Hindlimb muscle (tissue), 1 donor: Measurements from ENCODE around the gene ARRB2. TPM values are rescaled to one million over a fixed set of nuclear protein-coding genes. Genes with fewer than 3 reads are reported as not detected.
"Not testable (repeated sequence)": the region's sequence is repeated elsewhere in the genome, so short reads cannot be mapped to it uniquely, and the experiment has no call there.

Source experiments
- DNase-seq: peaks from one replicate; pipeline ENCODE4 v3.0.0-alpha.2; 2013
- polyA plus RNA-seq: library from polyadenylated mRNA; unstranded; fragments of 120-200 nt; gene quantifications from one replicate; pipeline ENCODE4 v1.2.1, GENCODE V29; 2013; ENCODE audit not compliant: insufficient read length

ARRB2 gene
- polyA plus RNA-seq: 29.9 TPM

DNA sequence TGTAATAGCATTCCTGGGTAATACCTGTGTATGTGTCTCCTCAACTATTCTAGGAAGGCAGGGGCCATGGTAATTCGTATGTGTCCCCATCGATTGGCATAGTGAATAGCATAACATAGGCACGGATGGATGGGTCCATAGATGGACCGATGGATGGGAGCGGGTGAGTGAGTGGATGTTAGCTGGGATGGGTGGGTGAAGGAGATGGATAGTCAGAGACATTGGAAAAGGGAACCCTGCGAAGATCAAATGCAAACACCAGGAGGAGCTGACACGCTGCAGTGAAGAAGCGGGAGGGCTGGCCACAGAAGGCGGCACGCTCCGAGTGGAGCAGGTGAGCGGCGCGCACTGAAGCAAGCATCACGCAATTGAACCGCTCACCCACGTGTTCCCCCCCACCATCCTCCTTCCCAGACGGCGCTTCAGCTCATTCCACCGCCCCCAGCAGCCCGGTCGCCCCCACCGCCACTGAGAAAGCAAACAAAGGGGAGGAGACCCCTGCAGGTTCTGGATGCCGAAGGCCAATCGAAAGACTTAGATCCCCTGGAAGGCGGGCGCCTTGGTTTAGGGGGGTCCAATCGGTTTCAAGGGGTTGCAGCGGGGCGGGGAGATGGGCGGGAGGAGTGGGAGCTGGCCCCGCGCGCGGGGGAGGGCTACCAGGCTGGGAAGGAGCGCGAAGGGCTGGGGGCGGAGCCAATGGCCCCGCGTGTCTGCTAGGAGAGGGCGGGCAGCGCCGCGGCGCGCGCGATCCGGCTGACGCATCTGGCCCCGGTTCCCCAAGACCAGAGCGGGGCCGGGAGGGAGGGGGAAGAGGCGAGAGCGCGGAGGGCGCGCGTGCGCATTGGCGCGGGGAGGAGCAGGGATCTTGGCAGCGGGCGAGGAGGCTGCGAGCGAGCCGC is at the start of gene ARRB2:
ARRB2 (plus strand) TSS at position 839 of the 899 bp plus-strand sequence. CDS start 90 bp downstream, outside the sequence.
- peak; percentile 100 for DNase-seq

GRCh38 chr17:4663711-4664110 is 46.7 kb upstream of the ARRB2 start:
- no peak for DNase-seq

DNA sequence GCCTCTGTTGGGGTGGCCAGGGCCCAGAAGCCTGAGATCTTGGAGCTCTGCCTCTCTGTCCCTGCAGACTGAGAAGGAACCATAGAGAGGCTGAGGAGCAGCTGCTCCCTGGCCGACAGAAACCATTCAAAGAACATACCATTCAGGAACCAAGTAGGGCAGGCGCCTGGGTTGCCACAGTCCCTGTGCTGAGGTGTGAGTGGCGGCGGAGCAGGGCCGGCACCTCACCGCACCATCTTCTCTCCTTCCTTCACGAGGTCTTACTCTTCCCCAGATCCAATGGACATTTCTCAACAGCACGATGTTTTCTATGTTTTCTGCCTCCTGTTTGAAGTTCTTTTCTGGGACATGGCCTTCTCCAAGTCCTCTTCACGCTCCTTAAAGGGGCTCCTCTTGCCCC is 46.2 kb upstream of the ARRB2 start:
- no peak for DNase-seq

DNA sequence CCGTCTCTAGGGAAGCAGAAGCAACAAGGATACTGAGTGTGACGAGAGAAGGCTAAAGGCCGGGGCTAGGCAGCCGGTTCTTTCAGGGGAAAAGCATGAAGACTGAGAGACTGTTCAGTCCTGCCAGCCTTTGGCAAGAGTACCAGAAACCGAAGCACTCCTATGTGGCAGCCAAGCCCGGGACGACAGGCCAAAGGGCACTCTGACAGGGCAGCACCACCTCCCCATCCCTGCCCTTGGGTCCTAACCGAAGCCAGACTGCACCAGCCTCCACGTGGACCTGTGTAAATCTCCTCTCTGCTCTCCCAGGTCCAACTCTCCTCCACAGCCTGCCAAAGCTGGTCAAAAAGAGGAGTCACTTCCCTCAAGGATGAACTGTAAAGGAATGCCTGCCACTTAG is 45.4 kb upstream of the ARRB2 start:
- no peak for DNase-seq

DNA sequence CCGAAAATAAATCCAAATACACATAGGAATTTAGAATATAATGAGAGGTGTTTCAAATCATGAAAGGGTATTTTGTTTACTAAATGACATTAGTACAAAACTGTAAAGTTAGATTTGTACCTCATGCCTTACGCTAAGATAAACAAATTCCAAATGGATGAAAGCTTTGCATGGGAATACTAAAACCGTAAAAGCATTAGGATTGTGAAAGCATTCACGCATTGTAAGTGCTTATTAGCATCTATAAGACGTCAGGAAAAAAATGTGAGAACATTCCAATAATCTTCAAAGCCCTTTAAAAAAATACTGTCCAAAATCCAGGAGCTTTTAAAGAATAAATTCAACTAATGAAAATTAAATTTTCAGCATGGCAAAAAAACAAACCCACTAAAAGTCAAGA is 44.1 kb upstream of the ARRB2 start:
- no peak for DNase-seq

DNA sequence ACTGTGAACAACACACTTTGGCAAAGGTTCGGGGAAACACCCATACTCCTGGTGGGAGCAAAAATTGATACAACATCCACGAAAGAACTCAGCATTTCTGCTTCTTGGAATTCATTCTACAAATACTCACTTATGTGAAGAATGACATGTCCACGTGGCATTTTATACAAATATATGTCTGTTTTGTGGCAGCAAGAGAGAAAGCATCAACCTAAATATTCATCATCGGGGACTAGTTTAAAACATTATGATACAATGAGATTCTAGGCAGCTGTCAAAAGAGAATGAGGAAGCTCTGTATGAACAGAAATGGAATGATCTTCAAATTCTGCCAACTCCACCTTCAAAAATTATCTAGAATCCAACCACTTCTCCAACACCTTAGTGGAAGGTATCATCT is 43.3 kb upstream of the ARRB2 start:
- DNase-seq: no peak

GRCh38 chr17:4672055-4672630 is 38.3 kb upstream of the ARRB2 start:
- DNase-seq: no peak

DNA sequence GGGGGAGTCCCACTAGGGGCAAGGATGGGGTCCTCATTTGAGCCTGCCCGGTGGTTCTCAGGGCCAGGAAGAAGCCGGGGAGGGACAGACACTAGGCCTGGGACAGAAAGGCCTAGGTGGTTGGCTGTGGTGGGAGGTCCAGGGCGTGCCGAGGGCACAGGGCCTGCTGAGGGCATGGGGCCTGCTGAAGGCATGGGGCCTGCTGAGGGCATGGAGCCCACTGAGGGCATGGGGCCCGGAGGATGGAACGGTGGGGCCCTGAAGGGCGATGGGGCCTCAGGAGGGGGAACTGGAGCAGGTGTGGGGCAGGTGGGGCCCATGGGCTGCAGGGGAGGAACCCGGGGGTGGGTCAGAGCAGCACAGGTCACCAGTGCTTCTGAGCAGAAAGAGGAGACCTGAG is 37.7 kb upstream of the ARRB2 start:
- DNase-seq: no peak

DNA sequence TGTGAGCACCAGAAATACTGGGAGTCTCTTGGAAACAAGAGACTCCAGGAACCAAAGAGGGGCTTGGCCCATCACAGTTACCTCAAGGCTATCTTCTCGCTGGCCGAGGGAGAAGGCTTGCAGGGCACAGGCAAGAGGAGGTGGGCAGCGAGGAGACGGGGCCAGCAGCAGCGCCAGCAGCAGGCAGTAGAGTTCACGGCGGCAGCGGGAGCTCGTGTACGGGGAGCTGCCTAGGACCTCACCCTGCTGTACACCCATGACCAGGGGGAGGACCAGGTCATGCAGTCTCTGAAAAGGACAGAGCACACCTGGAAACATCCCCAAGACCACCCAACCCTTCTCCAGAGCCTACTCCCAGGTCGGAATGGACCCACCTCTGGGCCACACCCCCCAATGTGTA is 37.3 kb upstream of the ARRB2 start:
- DNase-seq: no peak

GRCh38 chr17:4673986-4674684 is 36.3 kb upstream of the ARRB2 start:
- DNase-seq: no peak

DNA sequence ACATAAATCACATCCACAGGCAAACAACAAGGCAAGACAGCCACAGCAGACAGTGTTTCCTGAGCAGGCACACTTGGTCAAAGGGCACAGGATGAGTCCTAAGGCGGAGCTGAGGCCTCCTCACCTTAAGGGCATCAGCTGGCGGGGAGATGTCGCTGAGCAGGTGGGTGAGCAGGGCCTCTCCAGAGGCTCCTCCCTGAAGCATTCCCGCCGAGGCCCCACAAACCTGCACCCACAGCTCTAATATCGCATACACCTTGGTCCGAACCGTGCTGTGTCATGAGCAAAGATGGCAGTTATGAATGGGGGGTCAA is 35.8 kb upstream of the ARRB2 start:
- DNase-seq: no peak

- DNase-seq: no peak
These were observed 34.6 kb upstream of the ARRB2 start for GRCh38 chr17:4675791-4676190.

DNA sequence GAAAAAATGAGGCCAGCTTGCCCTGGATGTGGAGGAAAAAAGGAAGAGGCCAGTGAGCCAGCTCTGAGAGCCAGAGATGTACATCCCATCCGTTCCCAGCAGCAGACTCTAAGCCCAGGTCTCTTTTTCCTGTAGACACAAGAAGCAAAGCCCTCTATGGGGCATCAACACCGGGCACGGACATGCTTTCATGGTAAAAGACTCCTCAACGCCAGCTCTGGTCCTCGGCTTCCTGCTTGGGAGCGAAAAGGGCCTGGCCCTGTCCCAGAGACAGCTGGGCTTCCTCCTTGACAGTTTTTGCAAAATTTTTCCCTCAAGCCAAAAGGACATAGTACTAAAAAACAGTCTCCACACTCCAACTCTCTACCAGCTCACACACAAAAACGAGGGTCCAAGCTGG is 33.6 kb upstream of the ARRB2 start:
- no peak for DNase-seq

- DNase-seq: no peak
These were observed 31.9 kb upstream of the ARRB2 start for GRCh38 chr17:4678448-4679026.

DNA sequence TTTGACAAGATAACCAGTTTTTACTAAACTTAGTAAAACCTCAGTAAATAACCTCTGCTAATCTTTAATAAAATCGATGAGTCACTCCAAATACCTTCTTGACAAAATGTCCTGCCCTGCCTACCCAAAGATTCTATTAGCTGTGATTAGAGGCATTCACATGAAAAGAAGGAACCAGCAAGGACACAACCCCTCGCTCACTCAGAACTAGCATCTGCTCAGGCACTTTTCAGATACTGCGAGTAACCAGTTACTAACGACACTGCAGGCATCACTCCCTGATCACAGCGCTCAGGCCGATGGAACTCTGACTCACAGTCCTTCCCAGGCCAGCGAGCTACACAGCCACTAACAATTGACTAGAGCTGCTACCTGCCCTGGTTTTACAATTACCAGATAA is 30.8 kb upstream of the ARRB2 start:
- DNase-seq: no peak

DNA sequence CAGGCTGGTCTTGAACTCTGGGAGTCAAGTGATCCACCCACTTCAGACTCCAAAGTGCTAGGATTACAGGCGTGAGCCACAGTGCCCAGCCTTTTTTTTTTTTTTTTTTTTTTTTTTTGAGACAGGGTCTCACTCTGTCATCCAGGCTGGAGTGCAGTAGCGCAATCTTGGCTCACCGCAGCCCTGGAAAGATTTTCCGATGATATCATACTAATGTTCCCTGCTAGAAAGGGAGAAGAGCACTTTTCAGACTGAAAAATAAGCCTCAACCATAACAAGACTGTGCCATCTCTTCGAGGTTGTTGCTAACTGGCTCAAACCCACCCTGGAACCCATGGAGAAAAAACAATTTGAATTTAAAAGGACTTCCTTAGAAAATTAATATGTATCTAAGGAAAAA is 26.7 kb upstream of the ARRB2 start:
- DNase-seq: peak; percentile 59

DNA sequence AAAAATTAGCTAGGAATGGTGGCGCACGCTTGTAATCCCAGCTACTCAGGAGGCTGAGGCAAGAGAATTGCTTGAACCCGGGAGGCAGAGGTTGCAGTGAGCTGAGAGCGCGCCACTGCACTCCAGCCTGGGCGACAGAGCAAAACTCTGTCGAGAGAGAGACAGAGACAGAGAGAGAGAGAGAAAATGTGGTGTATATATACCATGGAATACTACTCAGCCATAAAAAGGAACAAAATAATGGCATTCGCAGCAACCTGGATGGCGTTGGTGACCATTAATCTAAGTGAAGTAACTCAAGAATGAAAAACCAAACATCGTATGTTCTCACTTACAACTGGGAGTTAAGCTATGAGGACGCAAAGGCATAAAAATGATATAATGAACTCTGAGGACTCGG is 20.6 kb upstream of the ARRB2 start:
- DNase-seq: not testable (repeated sequence)

DNA sequence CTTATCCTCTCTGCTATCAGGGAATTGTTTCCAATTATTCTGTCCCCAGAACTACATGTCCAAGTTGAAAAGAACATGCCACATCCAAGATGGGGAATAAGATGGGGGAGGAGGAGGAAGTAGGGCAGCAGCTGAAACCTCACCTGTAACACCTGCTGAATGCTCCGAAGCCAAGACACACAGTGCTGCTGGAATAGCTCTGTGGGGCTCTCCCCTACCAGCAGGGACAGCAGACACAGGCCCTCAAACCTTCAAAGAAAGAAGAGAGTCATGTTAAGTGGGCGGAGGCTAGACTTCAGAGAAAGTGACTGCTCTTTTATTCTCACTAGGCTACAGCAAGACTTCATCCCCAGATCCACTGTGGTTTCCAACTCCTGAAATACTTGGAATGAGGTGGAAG is 19.7 kb upstream of the ARRB2 start:
- no peak for DNase-seq

DNA sequence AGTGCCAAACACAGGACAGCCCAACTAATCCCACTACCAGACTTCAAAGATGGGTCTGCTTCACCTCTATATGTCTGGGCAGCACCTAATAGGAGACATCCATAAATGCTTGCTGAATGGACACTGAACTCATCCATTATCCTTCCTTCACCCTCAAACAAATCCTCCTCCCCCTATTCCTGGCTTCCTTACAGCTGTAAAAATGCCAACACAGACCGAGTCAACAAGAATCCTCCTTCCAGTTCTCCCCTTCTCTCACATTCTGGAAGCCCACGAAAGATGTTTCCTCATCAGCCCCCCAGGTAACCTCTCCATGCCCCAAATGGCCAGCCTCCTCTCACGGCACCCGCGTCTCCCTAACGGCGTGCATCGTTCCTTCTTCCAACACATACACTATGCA is 18.7 kb upstream of the ARRB2 start:
- DNase-seq: no peak

GRCh38 chr17:4693416-4693815 is 17.0 kb upstream of the ARRB2 start:
- no peak for DNase-seq

DNA sequence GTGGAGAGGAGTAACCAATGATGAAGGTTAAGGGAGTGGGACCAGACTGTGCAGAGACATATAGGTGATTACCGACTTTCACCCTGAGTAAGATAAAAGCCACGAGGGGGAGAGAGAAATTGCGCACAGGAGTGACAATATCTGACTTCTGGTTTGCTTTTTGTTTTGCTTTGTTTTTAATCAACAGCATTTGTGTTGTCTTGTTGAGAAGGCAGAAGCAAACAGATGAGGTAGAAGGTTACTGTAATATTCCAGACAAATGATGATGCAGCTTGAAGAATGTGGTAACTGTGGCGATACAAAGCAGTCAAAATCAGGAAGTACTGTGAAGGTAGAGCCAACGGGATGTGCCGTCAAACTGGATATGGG is 14.0 kb upstream of the ARRB2 start:
- no peak for DNase-seq

DNA sequence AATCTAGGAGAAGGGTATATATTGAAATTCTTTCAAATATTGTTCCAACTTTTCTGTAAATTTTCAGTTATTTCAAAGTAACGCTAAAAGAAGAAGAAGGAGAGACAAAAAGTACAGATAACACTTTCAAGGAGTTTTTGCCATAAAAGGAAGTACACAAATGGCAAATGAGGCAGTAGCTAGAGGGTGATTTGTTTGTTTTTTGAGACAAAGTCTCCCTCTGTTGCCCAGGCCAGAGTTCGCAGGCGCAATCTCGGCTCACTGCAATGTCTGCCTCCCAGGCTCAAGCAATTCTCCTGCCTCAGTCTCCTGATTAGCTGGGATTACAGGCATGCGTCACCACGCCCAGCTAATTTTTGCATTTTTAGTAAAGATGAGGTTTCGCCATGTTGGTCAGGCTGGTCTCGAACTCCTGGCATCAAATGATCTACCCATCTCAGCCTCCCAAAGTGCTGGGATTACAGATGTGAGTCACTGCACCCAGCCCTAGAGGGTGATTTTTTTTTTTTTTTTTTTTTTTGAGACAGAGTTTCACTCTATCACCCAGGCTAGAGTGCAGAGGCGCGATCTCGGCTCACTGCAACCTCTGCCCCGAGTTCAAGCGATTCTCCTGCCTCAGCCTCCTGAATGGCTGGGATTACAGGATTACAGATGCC is 10.9 kb upstream of the ARRB2 start:
- DNase-seq: not testable (repeated sequence)

GRCh38 chr17:4701116-4701515 is 9.3 kb upstream of the ARRB2 start:
- no peak for DNase-seq
